ENCODE measurements around the gene CHRNA9.

Gene CHRNA9

DNA sequence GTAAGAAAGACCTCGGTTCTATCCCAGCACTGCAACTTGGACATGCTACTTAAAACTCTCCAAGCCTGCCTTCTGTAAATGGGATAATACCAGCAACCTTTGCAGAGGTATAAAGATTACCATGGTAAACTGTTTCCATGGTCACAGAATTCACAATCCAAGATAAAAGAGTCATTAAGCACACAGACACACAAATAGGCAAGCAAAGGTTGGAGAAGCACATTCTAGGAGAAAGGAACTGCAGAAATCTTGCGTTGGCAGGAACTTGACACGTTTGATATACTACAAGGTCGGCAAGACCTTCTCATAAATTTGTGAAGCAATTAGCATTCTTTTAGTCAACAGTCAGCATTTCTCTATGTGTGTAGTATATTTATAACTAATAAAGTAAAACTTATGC lies 12.3 kb upstream of the CHRNA9 start:
- H3K4me3 ChIP-seq (ENCODE audit: low read length), result no peak overlapping the region
- DNase-seq (ENCODE audit: low read depth, low spot score), result no peak
- no peaks in the 10 kb centered on the region for H3K27me3 ChIP-seq (ENCODE audit: control insufficient read depth, insufficient read depth, low read length)
- no peak overlapping the region for H3K27ac ChIP-seq (ENCODE audit: low read length)
- H3K36me3 ChIP-seq (ENCODE audit: control insufficient read depth, insufficient read depth, low read length), result no peaks in the 10 kb centered on the region
- no peaks in the 10 kb centered on the region for H3K4me1 ChIP-seq (ENCODE audit: control insufficient read depth, insufficient read depth, low read length)
- no CpG with 5 or more reads among the region's 4 CpGs for WGBS (ENCODE audit: insufficient coverage, insufficient read length)
- no peaks in the 10 kb centered on the region for H3K9me3 ChIP-seq (ENCODE audit: control insufficient read depth, insufficient read depth, low read length)

GRCh38 chr4:40323866-40324265 lies 11.3 kb upstream of the CHRNA9 start:
- no peak overlapping the region for H3K4me3 ChIP-seq (ENCODE audit: low read length)
- H3K4me1 ChIP-seq (ENCODE audit: control insufficient read depth, insufficient read depth, low read length), result no peaks in the 10 kb centered on the region
- no peaks in the 10 kb centered on the region for H3K27me3 ChIP-seq (ENCODE audit: control insufficient read depth, insufficient read depth, low read length)
- no peak for DNase-seq (ENCODE audit: low read depth, low spot score)
- H3K36me3 ChIP-seq (ENCODE audit: control insufficient read depth, insufficient read depth, low read length), result no peaks in the 10 kb centered on the region
- H3K27ac ChIP-seq (ENCODE audit: low read length), result no peak overlapping the region
- WGBS (ENCODE audit: insufficient coverage, insufficient read length), result no CpG with 5 or more reads among the region's 2 CpGs
- no peaks in the 10 kb centered on the region for H3K9me3 ChIP-seq (ENCODE audit: control insufficient read depth, insufficient read depth, low read length)

GRCh38 chr4:40325406-40326019 lies 9.6 kb upstream of the CHRNA9 start:
- H3K4me1 ChIP-seq (ENCODE audit: control insufficient read depth, insufficient read depth, low read length), result no peaks in the 10 kb centered on the region
- no peak overlapping the region for H3K4me3 ChIP-seq (ENCODE audit: low read length)
- no peaks in the 10 kb centered on the region for H3K9me3 ChIP-seq (ENCODE audit: control insufficient read depth, insufficient read depth, low read length)
- no peaks in the 10 kb centered on the region for H3K36me3 ChIP-seq (ENCODE audit: control insufficient read depth, insufficient read depth, low read length)
- no CpG with 5 or more reads among the region's 2 CpGs for WGBS (ENCODE audit: insufficient coverage, insufficient read length)
- DNase-seq (ENCODE audit: low read depth, low spot score), result no peak
- no peak overlapping the region for H3K27ac ChIP-seq (ENCODE audit: low read length)
- no peaks in the 10 kb centered on the region for H3K27me3 ChIP-seq (ENCODE audit: control insufficient read depth, insufficient read depth, low read length)

- H3K27me3 ChIP-seq (ENCODE audit: control insufficient read depth, insufficient read depth, low read length), result no peaks in the 10 kb centered on the region
- no peaks in the 10 kb centered on the region for H3K36me3 ChIP-seq (ENCODE audit: control insufficient read depth, insufficient read depth, low read length)
- H3K4me1 ChIP-seq (ENCODE audit: control insufficient read depth, insufficient read depth, low read length), result no peaks in the 10 kb centered on the region
- DNase-seq (ENCODE audit: low read depth, low spot score), result no peak
- no peaks in the 10 kb centered on the region for H3K9me3 ChIP-seq (ENCODE audit: control insufficient read depth, insufficient read depth, low read length)
- no peak overlapping the region for H3K27ac ChIP-seq (ENCODE audit: low read length)
- no peak overlapping the region for H3K4me3 ChIP-seq (ENCODE audit: low read length)
- WGBS (ENCODE audit: insufficient coverage, insufficient read length), result no CpG with 5 or more reads among the region's 4 CpGs
These were observed 7.8 kb upstream of the CHRNA9 start for GRCh38 chr4:40327340-40327739.

- Histone ChIP-seq H3K27me3 (ENCODE audit: control insufficient read depth, insufficient read depth, low read length) (no peaks in the 10 kb centered on the region), H3K4me1 (ENCODE audit: control insufficient read depth, insufficient read depth, low read length) (no peaks in the 10 kb centered on the region), H3K4me3 (ENCODE audit: low read length) (no peak overlapping the region), H3K36me3 (ENCODE audit: control insufficient read depth, insufficient read depth, low read length) (no peaks in the 10 kb centered on the region), H3K27ac (ENCODE audit: low read length) (no peak overlapping the region), H3K9me3 (ENCODE audit: control insufficient read depth, insufficient read depth, low read length) (no peaks in the 10 kb centered on the region)
- DNase-seq (ENCODE audit: low read depth, low spot score), result no peak
- no CpG with 5 or more reads among the region's 1 CpG for WGBS (ENCODE audit: insufficient coverage, insufficient read length)
These were observed 6.8 kb upstream of the CHRNA9 start for GRCh38 chr4:40328383-40328782.

GRCh38 chr4:40329805-40330204 lies 5.3 kb upstream of the CHRNA9 start:
- WGBS (ENCODE audit: insufficient coverage, insufficient read length), result no CpG with 5 or more reads among the region's 7 CpGs
- no peak for DNase-seq (ENCODE audit: low read depth, low spot score)
- no peaks in the 10 kb centered on the region for H3K27me3 ChIP-seq (ENCODE audit: control insufficient read depth, insufficient read depth, low read length)
- H3K36me3 ChIP-seq (ENCODE audit: control insufficient read depth, insufficient read depth, low read length), result no peaks in the 10 kb centered on the region
- H3K27ac ChIP-seq (ENCODE audit: low read length), result no peak overlapping the region
- no peak overlapping the region for H3K4me3 ChIP-seq (ENCODE audit: low read length)
- H3K4me1 ChIP-seq (ENCODE audit: control insufficient read depth, insufficient read depth, low read length), result peaks cover 4% of the 10 kb centered on the region; the same call in 1 of the 2 replicates
- H3K9me3 ChIP-seq (ENCODE audit: control insufficient read depth, insufficient read depth, low read length), result no peaks in the 10 kb centered on the region

- no peak overlapping the region for H3K4me3 ChIP-seq (ENCODE audit: low read length)
- no peaks in the 10 kb centered on the region for H3K27me3 ChIP-seq (ENCODE audit: control insufficient read depth, insufficient read depth, low read length)
- H3K27ac ChIP-seq (ENCODE audit: low read length), result no peak overlapping the region
- peaks cover 6% of the 10 kb centered on the region; the same call in 1 of the 2 replicates for H3K4me1 ChIP-seq (ENCODE audit: control insufficient read depth, insufficient read depth, low read length)
- no CpG with 5 or more reads among the region's 7 CpGs for WGBS (ENCODE audit: insufficient coverage, insufficient read length)
- DNase-seq (ENCODE audit: low read depth, low spot score), result no peak
- H3K36me3 ChIP-seq (ENCODE audit: control insufficient read depth, insufficient read depth, low read length), result no peaks in the 10 kb centered on the region
- no peaks in the 10 kb centered on the region for H3K9me3 ChIP-seq (ENCODE audit: control insufficient read depth, insufficient read depth, low read length)
These were observed 4.6 kb upstream of the CHRNA9 start for GRCh38 chr4:40330536-40330935.

DNA sequence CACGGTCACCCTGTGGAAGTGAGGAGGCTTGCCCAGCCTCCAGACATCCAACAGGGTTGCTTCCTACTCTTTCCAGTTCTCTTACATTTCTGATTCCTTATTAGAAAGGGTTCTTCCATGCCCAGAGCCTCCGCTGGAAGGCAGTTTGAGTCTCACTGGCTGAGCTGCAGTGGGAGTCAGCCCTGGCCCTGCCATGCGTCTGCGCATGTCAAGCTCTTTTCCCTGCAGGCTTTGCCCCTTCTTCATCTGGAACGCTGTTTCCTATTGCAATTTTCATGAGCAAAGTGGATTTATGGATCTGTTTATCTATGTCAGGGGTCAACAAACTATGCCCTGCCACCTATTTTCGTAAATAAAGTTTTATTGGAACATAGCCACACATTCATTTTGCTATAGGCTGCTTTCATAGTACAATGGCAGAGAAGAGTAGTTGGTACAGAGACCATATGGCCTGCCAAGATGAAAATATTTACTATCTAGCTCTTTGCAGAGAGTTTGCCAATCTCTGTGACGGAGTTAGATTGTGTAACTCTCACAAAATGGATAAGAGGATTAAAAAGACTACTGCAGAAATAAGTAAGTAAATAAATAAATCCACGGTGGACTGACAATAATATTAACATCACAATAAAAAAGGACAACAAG lies 3.9 kb upstream of the CHRNA9 start:
- H3K4me1 ChIP-seq (ENCODE audit: control insufficient read depth, insufficient read depth, low read length), result peaks cover 6% of the 10 kb centered on the region; the same call in 1 of the 2 replicates

GRCh38 chr4:40331961-40332360 lies 3.2 kb upstream of the CHRNA9 start:
- WGBS (ENCODE audit: insufficient coverage, insufficient read length), result no CpG with 5 or more reads among the region's 3 CpGs
- Histone ChIP-seq H3K9me3 (ENCODE audit: control insufficient read depth, insufficient read depth, low read length) (no peaks in the 10 kb centered on the region), H3K27ac (ENCODE audit: low read length) (no peak overlapping the region), H3K4me3 (ENCODE audit: low read length) (no peak overlapping the region), H3K4me1 (ENCODE audit: control insufficient read depth, insufficient read depth, low read length) (peaks cover 6% of the 10 kb centered on the region; the same call in 1 of the 2 replicates), H3K27me3 (ENCODE audit: control insufficient read depth, insufficient read depth, low read length) (no peaks in the 10 kb centered on the region), H3K36me3 (ENCODE audit: control insufficient read depth, insufficient read depth, low read length) (no peaks in the 10 kb centered on the region)
- DNase-seq (ENCODE audit: low read depth, low spot score), result no peak

More for the DNA sequence above, 3.9 kb upstream of the CHRNA9 start:
- no peaks in the 10 kb centered on the region for H3K36me3 ChIP-seq (ENCODE audit: control insufficient read depth, insufficient read depth, low read length)
- H3K27me3 ChIP-seq (ENCODE audit: control insufficient read depth, insufficient read depth, low read length), result no peaks in the 10 kb centered on the region
- DNase-seq (ENCODE audit: low read depth, low spot score), result no peak
- no peak overlapping the region for H3K4me3 ChIP-seq (ENCODE audit: low read length)
- H3K27ac ChIP-seq (ENCODE audit: low read length), result no peak overlapping the region
- no peaks in the 10 kb centered on the region for H3K9me3 ChIP-seq (ENCODE audit: control insufficient read depth, insufficient read depth, low read length)
- no CpG with 5 or more reads among the region's 8 CpGs for WGBS (ENCODE audit: insufficient coverage, insufficient read length)

DNA sequence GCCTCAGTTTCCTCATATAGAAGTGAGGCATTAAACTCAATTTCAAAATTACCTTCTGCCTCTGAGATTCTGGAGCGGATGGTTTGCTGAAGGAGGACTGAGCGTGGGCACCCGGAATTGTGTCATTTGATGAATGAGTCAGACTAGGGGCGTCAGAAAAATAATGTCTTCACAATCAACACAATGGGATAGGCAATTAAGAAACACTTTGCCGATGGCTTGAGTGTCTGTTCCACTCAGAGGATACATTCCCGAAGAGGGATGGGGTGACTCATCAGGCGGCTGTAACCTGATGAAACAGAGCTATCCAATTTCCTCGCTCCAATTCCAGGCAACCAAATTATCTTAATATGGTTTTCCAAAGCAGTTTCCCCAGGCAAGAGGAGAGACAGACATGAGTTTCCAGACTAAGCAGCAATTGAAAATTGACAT lies 1.2 kb upstream of the CHRNA9 start:
- no CpG with 5 or more reads among the region's 8 CpGs for WGBS (ENCODE audit: insufficient coverage, insufficient read length)
- Histone ChIP-seq H3K9me3 (ENCODE audit: control insufficient read depth, insufficient read depth, low read length) (no peaks in the 10 kb centered on the region), H3K27me3 (ENCODE audit: control insufficient read depth, insufficient read depth, low read length) (no peaks in the 10 kb centered on the region), H3K27ac (ENCODE audit: low read length) (no peak overlapping the region), H3K36me3 (ENCODE audit: control insufficient read depth, insufficient read depth, low read length) (no peaks in the 10 kb centered on the region), H3K4me1 (ENCODE audit: control insufficient read depth, insufficient read depth, low read length) (peaks cover 6% of the 10 kb centered on the region; the same call in 1 of the 2 replicates), H3K4me3 (ENCODE audit: low read length) (no peak overlapping the region)
- no peak for DNase-seq (ENCODE audit: low read depth, low spot score)

- H3K27ac ChIP-seq (ENCODE audit: low read length), result no peak overlapping the region
- no peaks in the 10 kb centered on the region for H3K27me3 ChIP-seq (ENCODE audit: control insufficient read depth, insufficient read depth, low read length)
- no peaks in the 10 kb centered on the region; the same call in 1 of the 2 replicates for H3K9me3 ChIP-seq (ENCODE audit: control insufficient read depth, insufficient read depth, low read length)
- WGBS (ENCODE audit: insufficient coverage, insufficient read length), result no CpG with 5 or more reads among the region's 4 CpGs
- H3K36me3 ChIP-seq (ENCODE audit: control insufficient read depth, insufficient read depth, low read length), result no peaks in the 10 kb centered on the region
- H3K4me1 ChIP-seq (ENCODE audit: control insufficient read depth, insufficient read depth, low read length), result peaks cover 6% of the 10 kb centered on the region; the same call in 1 of the 2 replicates
- no peak for DNase-seq (ENCODE audit: low read depth, low spot score)
- H3K4me3 ChIP-seq (ENCODE audit: low read length), result no peak overlapping the region
These were observed 377 bp downstream of the CHRNA9 start for GRCh38 chr4:40335525-40335894.

Data from iPS DF 6.9 (cell line).